ENCODE results near the gene COL18A1. TPM values are rescaled to one million over a fixed set of nuclear protein-coding genes. Genes with fewer than 3 reads are reported as not detected.

COL18A1 gene
- total RNA-seq, 4 donors from 2014 or later, result 16.4 to 42.2 (median 20.7) TPM

GRCh38 chr21:45544449-45545235 lies 139.7 kb downstream of the COL18A1 start:
- no peaks in the 10 kb centered on the region for H3K27me3 ChIP-seq
- in situ Hi-C loops (cut with MboI; ENCODE audit: low sequenced_read_pairs in 4 of 4) (no loop called here), intact Hi-C loops (cut with DNase I; ENCODE audit: low total_unique reads) (no loop called here)
- H3K4me1 ChIP-seq, result peaks cover 0 to 3% of the 10 kb centered on the region in 2 donors
- no peak overlapping the region for H3K27ac ChIP-seq
- no peaks in the 10 kb centered on the region for H3K9me3 ChIP-seq
- no peak overlapping the region for H3K4me3 ChIP-seq
- no peaks in the 10 kb centered on the region for H3K36me3 ChIP-seq
- ATAC-seq, result no peak
- no peak for DNase-seq
- TF ChIP-seq CTCF (IDR thresholded peaks at IDR 0.05 in 4 of 5, conservative IDR thresholded peaks at IDR 0.05 in 1 of 5) (no peak), POLR2A (IDR thresholded peaks at IDR 0.05) (no peak)

GRCh38 chr21:45545236-45545570 lies 140.2 kb downstream of the COL18A1 start:
- ATAC-seq (no peak), DNase-seq (no peak)

GRCh38 chr21:45545691-45546531 lies 140.9 kb downstream of the COL18A1 start:
- no peaks in the 10 kb centered on the region for H3K9me3 ChIP-seq
- no peak for DNase-seq
- ATAC-seq, result no peak
- no peak overlapping the region for H3K27ac ChIP-seq
- no peaks in the 10 kb centered on the region for H3K36me3 ChIP-seq
- intact Hi-C loops (cut with DNase I; ENCODE audit: low total_unique reads), result no loop called here
- peaks cover 0 to 3% of the 10 kb centered on the region in 2 donors for H3K4me1 ChIP-seq
- H3K27me3 ChIP-seq, result no peaks in the 10 kb centered on the region
- no peak overlapping the region for H3K4me3 ChIP-seq
- TF ChIP-seq POLR2A (IDR thresholded peaks at IDR 0.05) (no peak), CTCF (IDR thresholded peaks at IDR 0.05 in 4 of 5, conservative IDR thresholded peaks at IDR 0.05 in 1 of 5) (no peak)
- in situ Hi-C loops (cut with MboI; ENCODE audit: low sequenced_read_pairs in 4 of 4), result no loop called here

More at GRCh38 chr21:45545236-45545570, 140.2 kb downstream of the COL18A1 start:
- Histone ChIP-seq H3K36me3 (no peaks in the 10 kb centered on the region), H3K4me3 (no peak overlapping the region), H3K27ac (no peak overlapping the region), H3K4me1 (peaks cover 0 to 3% of the 10 kb centered on the region in 2 donors), H3K27me3 (no peaks in the 10 kb centered on the region), H3K9me3 (no peaks in the 10 kb centered on the region)
- in situ Hi-C loops (cut with MboI; ENCODE audit: low sequenced_read_pairs in 4 of 4), result no loop called here
- TF ChIP-seq POLR2A (IDR thresholded peaks at IDR 0.05) (no peak), CTCF (IDR thresholded peaks at IDR 0.05 in 4 of 5, conservative IDR thresholded peaks at IDR 0.05 in 1 of 5) (no peak)
- intact Hi-C loops (cut with DNase I; ENCODE audit: low total_unique reads), result no loop called here

- Histone ChIP-seq H3K27me3 (no peaks in the 10 kb centered on the region), H3K36me3 (no peaks in the 10 kb centered on the region), H3K27ac (no peak overlapping the region), H3K4me3 (no peak overlapping the region), H3K4me1 (no peaks in the 10 kb centered on the region), H3K9me3 (no peaks in the 10 kb centered on the region)
- ATAC-seq (no peak), DNase-seq (no peak)
- TF ChIP-seq POLR2A (IDR thresholded peaks at IDR 0.05) (no peak), CTCF (IDR thresholded peaks at IDR 0.05 in 4 of 5, conservative IDR thresholded peaks at IDR 0.05 in 1 of 5) (no peak)
- in situ Hi-C loops (cut with MboI; ENCODE audit: low sequenced_read_pairs in 4 of 4) (no loop called here), intact Hi-C loops (cut with DNase I; ENCODE audit: low total_unique reads) (no loop called here)
Measured at GRCh38 chr21:45546636-45547544, 141.9 kb downstream of the COL18A1 start.
